Measurements from ENCODE around the gene ZNF564. TPM values are rescaled to one million over a fixed set of nuclear protein-coding genes. Genes with fewer than 3 reads are reported as not detected.

Gene ZNF564
- total and polyA plus RNA-seq, 2 of the 13 experiments (the other 11 are each of a cell fraction or from before 2014, with no cell fraction given), result 2.3 to 11.1 TPM

- TF ChIP-seq ARID2 (CRISPR knock-in tag; IDR thresholded peaks at IDR 0.05; ENCODE audit: borderline replicate concordance) (no peak), ZSCAN12 (CRISPR knock-in tag; IDR thresholded peaks at IDR 0.05) (no peak), ATF1 (CRISPR knock-in tag; IDR thresholded peaks at IDR 0.05) (peak; percentile 33; the same call in 1 of the 2 replicates), CTCF (CRISPR knock-in tag; IDR thresholded peaks at IDR 0.05) (no peak), MTF2 (CRISPR knock-in tag; IDR thresholded peaks at IDR 0.05; ENCODE audit: borderline replicate concordance) (no peak), MAZ (IDR thresholded peaks at IDR 0.05; ENCODE audit: borderline replicate concordance, low read depth, low read length) (no peak), MAZ (CRISPR knock-in tag; IDR thresholded peaks at IDR 0.05; ENCODE audit: low read depth) (no peak), ZNF34 (CRISPR knock-in tag; IDR thresholded peaks at IDR 0.05; ENCODE audit: borderline replicate concordance) (no peak), RERE (CRISPR knock-in tag; IDR thresholded peaks at IDR 0.05; ENCODE audit: low read depth) (no peak), FOXA1 (IDR thresholded peaks at IDR 0.05) (no peak), FOXA1 (CRISPR knock-in tag; IDR thresholded peaks at IDR 0.05) (no peak), SETDB1 (CRISPR knock-in tag; IDR thresholded peaks at IDR 0.05; ENCODE audit: borderline replicate concordance) (no peak), BRF2 (CRISPR knock-in tag; IDR thresholded peaks at IDR 0.05) (no peak), SMAD3 (CRISPR knock-in tag; IDR thresholded peaks at IDR 0.05) (peak; percentile 28; the same call in 1 of the 2 replicates), ZNF782 (CRISPR knock-in tag; IDR thresholded peaks at IDR 0.05; ENCODE audit: borderline replicate concordance) (no peak), ZHX2 (IDR thresholded peaks at IDR 0.05; ENCODE audit: low read depth) (no peak), ZHX2 (CRISPR knock-in tag; IDR thresholded peaks at IDR 0.05; ENCODE audit: borderline replicate concordance) (no peak)
Measured at GRCh38 chr19:12497032-12497431, 54.2 kb downstream of the ZNF564 start (continued).
